Activated CD4-positive, alpha-beta memory T cell treated with anti-CD3 and anti-CD28 coated beads for 36 hours (primary cell): ENCODE data around the gene KRTAP1-1. TPM values are rescaled to one million over a fixed set of nuclear protein-coding genes. Genes with fewer than 3 reads are reported as not detected.
"Not testable (repeated sequence)": the region's sequence is repeated elsewhere in the genome, so short reads cannot be mapped to it uniquely, and the experiment has no call there.

ENCODE experiments used
- CTCF ChIA-PET: fragments of 350-600 bp; sonication (Branson Sonifier 250); formaldehyde crosslinking; loops from one replicate; lab custom pipeline; 2021; ENCODE audit warnings: antibody characterized with exemption, inconsistent platforms; lab: Charles Lee
- POLR2A ChIA-PET: fragments of 350-600 bp; sonication (Branson Sonifier 250); formaldehyde crosslinking; loops from one replicate; lab custom pipeline; 2021; ENCODE audit warnings: antibody characterized with exemption; lab: Charles Lee
- DNase-seq: peaks from one replicate; pipeline ENCODE4 v3.0.0-alpha.2; 2020
- H3K27ac Mint-ChIP-seq: one replicate; pipeline ENCODE4 v1.8.0; 2021; ENCODE audit warnings: mixed read lengths
- H3K27me3 Mint-ChIP-seq: one replicate; pipeline ENCODE4 v1.8.0; 2021; ENCODE audit warnings: mixed read lengths
- H3K36me3 Mint-ChIP-seq: one replicate; pipeline ENCODE4 v1.8.0; 2021; ENCODE audit warnings: mixed read lengths
- H3K4me1 Mint-ChIP-seq: one replicate; pipeline ENCODE4 v1.8.0; 2021; ENCODE audit warnings: low read depth, mixed read lengths
- H3K4me3 Mint-ChIP-seq: one replicate; pipeline ENCODE4 v1.8.0; 2021; ENCODE audit warnings: mild to moderate bottlenecking, mixed read lengths
- H3K9me3 Mint-ChIP-seq: one replicate; pipeline ENCODE4 v1.8.0; 2021; ENCODE audit warnings: mixed read lengths
- intact Hi-C: fragments of 100-400 bp; cut with micrococcal nuclease; formaldehyde crosslinking; loops from one replicate; pipeline ENCODE4 v1.15.1; 2023
- total RNA-seq, 2 experiments: library from RNA; stranded (reverse); gene quantifications; one replicate each; pipeline ENCODE4 v1.2.3, GENCODE V29; 2021

The KRTAP1-1 gene
- total RNA-seq, 2 experiments from 2014 or later, result not detected

- POLR2A ChIA-PET, result no interaction called here
- Mint-ChIP-seq H3K4me3 (no peak overlapping the region), H3K9me3 (no peaks in the 10 kb centered on the region), H3K4me1 (no peaks in the 10 kb centered on the region), H3K27ac (no peak overlapping the region), H3K27me3 (peaks cover 22% of the 10 kb centered on the region), H3K36me3 (no peaks in the 10 kb centered on the region)
- no peak for DNase-seq
- intact Hi-C loops, result no loop called here
- CTCF ChIA-PET, result no interaction called here
Measured at GRCh38 chr17:41049110-41049509, 7.9 kb upstream of the KRTAP1-1 start.

- ChIA-PET CTCF (no interaction called here), POLR2A (no interaction called here)
- Mint-ChIP-seq H3K27me3 (peaks cover 22% of the 10 kb centered on the region), H3K27ac (no peak overlapping the region), H3K36me3 (no peaks in the 10 kb centered on the region), H3K9me3 (peaks cover 3% of the 10 kb centered on the region), H3K4me1 (no peaks in the 10 kb centered on the region), H3K4me3 (no peak overlapping the region)
- intact Hi-C loops, result no loop called here
- DNase-seq, result no peak
Measured at GRCh38 chr17:41048441-41048840, 7.2 kb upstream of the KRTAP1-1 start.

GRCh38 chr17:41046735-41047465 lies 5.7 kb upstream of the KRTAP1-1 start, which contains the start of gene KRTAP2-1:
Gene KRTAP2-1 (minus strand): TSS chr17:41047316. CDS start chr17:41047267, 49 bp downstream.
- H3K4me3 Mint-ChIP-seq, DNase-seq, H3K4me1 Mint-ChIP-seq, H3K9me3 Mint-ChIP-seq, H3K27ac Mint-ChIP-seq, H3K36me3 Mint-ChIP-seq, POLR2A ChIA-PET, intact Hi-C loops: not testable (repeated sequence)
- peaks cover 24% of the 10 kb centered on the region for H3K27me3 Mint-ChIP-seq
- CTCF ChIA-PET, result interaction anchor here (0.6 kb wide), 1 partner anchor 8 kb away, joined by 3 read pairs; no protein-coding TSS in a partner anchor

- peaks cover 6% of the 10 kb centered on the region for H3K9me3 Mint-ChIP-seq
- H3K4me3 Mint-ChIP-seq, result no peak overlapping the region
- peaks cover 21% of the 10 kb centered on the region for H3K27me3 Mint-ChIP-seq
- no peaks in the 10 kb centered on the region for H3K36me3 Mint-ChIP-seq
- H3K4me1 Mint-ChIP-seq, result no peaks in the 10 kb centered on the region
- POLR2A ChIA-PET, result no interaction called here
- no peak for DNase-seq
- CTCF ChIA-PET, result no interaction called here
- intact Hi-C loops, result no loop called here
- no peak overlapping the region for H3K27ac Mint-ChIP-seq
Measured at GRCh38 chr17:41042953-41043352, 1.7 kb upstream of the KRTAP1-1 start.

- Mint-ChIP-seq H3K27ac (no peak overlapping the region), H3K9me3 (no peaks in the 10 kb centered on the region), H3K27me3 (peaks cover 10% of the 10 kb centered on the region), H3K4me1 (no peaks in the 10 kb centered on the region), H3K36me3 (no peaks in the 10 kb centered on the region), H3K4me3 (no peak overlapping the region)
- no peak for DNase-seq
- ChIA-PET POLR2A (no interaction called here), CTCF (no interaction called here)
- intact Hi-C loops, result no loop called here
Measured at GRCh38 chr17:41037853-41038350, 3.3 kb downstream of the KRTAP1-1 start.

- H3K27me3 Mint-ChIP-seq, H3K4me1 Mint-ChIP-seq, H3K27ac Mint-ChIP-seq, H3K9me3 Mint-ChIP-seq, CTCF ChIA-PET, POLR2A ChIA-PET, DNase-seq, intact Hi-C loops, H3K4me3 Mint-ChIP-seq, H3K36me3 Mint-ChIP-seq: not testable (repeated sequence)
Measured at GRCh38 chr17:41034346-41034935, 6.8 kb downstream of the KRTAP1-1 start, which contains the start of gene KRTAP1-3. Gene KRTAP1-3 (minus strand): TSS chr17:41034874. CDS start chr17:41034821, 53 bp downstream.

- intact Hi-C loops, result no loop called here
- Mint-ChIP-seq H3K36me3 (no peaks in the 10 kb centered on the region), H3K27me3 (peaks cover 19% of the 10 kb centered on the region), H3K4me3 (no peak within 1 kb of the TSS), H3K27ac (no peak within 1 kb of the TSS), H3K9me3 (no peaks in the 10 kb centered on the region), H3K4me1 (no peaks in the 10 kb centered on the region)
- ChIA-PET POLR2A (interaction anchor here (0.6 kb wide), 1 partner anchor 95 kb away, joined by 3 read pairs; no protein-coding TSS in a partner anchor), CTCF (no interaction called here)
- DNase-seq, result no peak
Measured at GRCh38 chr17:41029633-41030245, 11.5 kb downstream of the KRTAP1-1 start, which contains the start of gene KRTAP1-4. Gene KRTAP1-4 (minus strand): TSS chr17:41030195. CDS start chr17:41030078, 117 bp downstream.

- intact Hi-C loops, result no loop called here
- Mint-ChIP-seq H3K9me3 (no peaks in the 10 kb centered on the region), H3K4me3 (no peak within 1 kb of the TSS), H3K27me3 (peaks cover 19% of the 10 kb centered on the region), H3K4me1 (no peaks in the 10 kb centered on the region), H3K36me3 (no peaks in the 10 kb centered on the region), H3K27ac (no peak within 1 kb of the TSS)
- POLR2A ChIA-PET, result no interaction called here
- CTCF ChIA-PET, result no interaction called here
- DNase-seq, result no peak
Measured at GRCh38 chr17:41026715-41027471, 14.4 kb downstream of the KRTAP1-1 start, which contains the start of gene KRTAP1-5. Gene KRTAP1-5 (minus strand): TSS chr17:41027208. CDS start chr17:41027155, 53 bp downstream.

- intact Hi-C loops, result no loop called here
- Mint-ChIP-seq H3K4me3 (no peak overlapping the region), H3K9me3 (no peaks in the 10 kb centered on the region), H3K36me3 (no peaks in the 10 kb centered on the region), H3K27ac (no peak overlapping the region), H3K4me1 (no peaks in the 10 kb centered on the region), H3K27me3 (peaks cover 21% of the 10 kb centered on the region)
- CTCF ChIA-PET, result no interaction called here
- DNase-seq, result no peak
- POLR2A ChIA-PET, result no interaction called here
Measured at GRCh38 chr17:41024697-41025096, 16.6 kb downstream of the KRTAP1-1 start.

GRCh38 chr17:41020336-41020735 lies 20.9 kb downstream of the KRTAP1-1 start:
- no peaks in the 10 kb centered on the region for H3K9me3 Mint-ChIP-seq
- no peaks in the 10 kb centered on the region for H3K4me1 Mint-ChIP-seq
- intact Hi-C loops, result no loop called here
- H3K27me3 Mint-ChIP-seq, result peaks cover 5% of the 10 kb centered on the region
- H3K27ac Mint-ChIP-seq, result no peak overlapping the region
- CTCF ChIA-PET, result interaction anchor here (0.5 kb wide), 1 partner anchor 146 kb away, joined by 3 read pairs; no protein-coding TSS in a partner anchor
- POLR2A ChIA-PET, result no interaction called here
- no peak overlapping the region for H3K4me3 Mint-ChIP-seq
- no peak for DNase-seq
- H3K36me3 Mint-ChIP-seq, result no peaks in the 10 kb centered on the region

- Mint-ChIP-seq H3K9me3 (no peaks in the 10 kb centered on the region), H3K4me3 (no peak overlapping the region), H3K27me3 (peaks cover 5% of the 10 kb centered on the region), H3K4me1 (no peaks in the 10 kb centered on the region), H3K36me3 (no peaks in the 10 kb centered on the region), H3K27ac (no peak overlapping the region)
- DNase-seq, result no peak
- CTCF ChIA-PET, result no interaction called here
- intact Hi-C loops, result no loop called here
- POLR2A ChIA-PET, result no interaction called here
Measured at GRCh38 chr17:41019415-41019814, 21.8 kb downstream of the KRTAP1-1 start.
